ENCODE data around the gene SMCO2.

DNA sequence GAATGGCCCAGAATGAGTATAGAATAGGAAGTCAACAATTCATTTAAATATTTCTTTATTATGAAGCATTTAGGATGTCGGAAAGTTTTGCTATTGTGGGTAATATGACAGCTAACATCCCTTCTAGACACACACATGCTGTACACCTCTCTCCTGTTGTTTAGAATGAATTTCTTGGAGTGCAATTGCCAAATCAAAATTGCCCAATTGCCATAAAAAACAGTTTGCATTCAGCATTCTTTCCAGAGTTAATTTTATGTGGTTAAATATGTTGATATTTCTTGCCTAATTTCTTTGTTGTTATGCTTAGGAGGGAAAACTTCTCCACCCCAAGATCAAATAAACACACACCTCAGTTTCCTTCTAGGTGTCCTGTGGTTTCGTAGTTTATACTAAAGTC is 16.9 kb upstream of the SMCO2 start:
- TF ChIP-seq, protein P1, sequence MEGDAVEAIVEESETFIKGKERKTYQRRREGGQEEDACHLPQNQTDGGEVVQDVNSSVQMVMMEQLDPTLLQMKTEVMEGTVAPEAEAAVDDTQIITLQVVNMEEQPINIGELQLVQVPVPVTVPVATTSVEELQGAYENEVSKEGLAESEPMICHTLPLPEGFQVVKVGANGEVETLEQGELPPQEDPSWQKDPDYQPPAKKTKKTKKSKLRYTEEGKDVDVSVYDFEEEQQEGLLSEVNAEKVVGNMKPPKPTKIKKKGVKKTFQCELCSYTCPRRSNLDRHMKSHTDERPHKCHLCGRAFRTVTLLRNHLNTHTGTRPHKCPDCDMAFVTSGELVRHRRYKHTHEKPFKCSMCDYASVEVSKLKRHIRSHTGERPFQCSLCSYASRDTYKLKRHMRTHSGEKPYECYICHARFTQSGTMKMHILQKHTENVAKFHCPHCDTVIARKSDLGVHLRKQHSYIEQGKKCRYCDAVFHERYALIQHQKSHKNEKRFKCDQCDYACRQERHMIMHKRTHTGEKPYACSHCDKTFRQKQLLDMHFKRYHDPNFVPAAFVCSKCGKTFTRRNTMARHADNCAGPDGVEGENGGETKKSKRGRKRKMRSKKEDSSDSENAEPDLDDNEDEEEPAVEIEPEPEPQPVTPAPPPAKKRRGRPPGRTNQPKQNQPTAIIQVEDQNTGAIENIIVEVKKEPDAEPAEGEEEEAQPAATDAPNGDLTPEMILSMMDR (IDR thresholded peaks at IDR 0.05; ENCODE audit: low read depth, low read length, missing input control), result no peak
- TF ChIP-seq, protein P2, sequence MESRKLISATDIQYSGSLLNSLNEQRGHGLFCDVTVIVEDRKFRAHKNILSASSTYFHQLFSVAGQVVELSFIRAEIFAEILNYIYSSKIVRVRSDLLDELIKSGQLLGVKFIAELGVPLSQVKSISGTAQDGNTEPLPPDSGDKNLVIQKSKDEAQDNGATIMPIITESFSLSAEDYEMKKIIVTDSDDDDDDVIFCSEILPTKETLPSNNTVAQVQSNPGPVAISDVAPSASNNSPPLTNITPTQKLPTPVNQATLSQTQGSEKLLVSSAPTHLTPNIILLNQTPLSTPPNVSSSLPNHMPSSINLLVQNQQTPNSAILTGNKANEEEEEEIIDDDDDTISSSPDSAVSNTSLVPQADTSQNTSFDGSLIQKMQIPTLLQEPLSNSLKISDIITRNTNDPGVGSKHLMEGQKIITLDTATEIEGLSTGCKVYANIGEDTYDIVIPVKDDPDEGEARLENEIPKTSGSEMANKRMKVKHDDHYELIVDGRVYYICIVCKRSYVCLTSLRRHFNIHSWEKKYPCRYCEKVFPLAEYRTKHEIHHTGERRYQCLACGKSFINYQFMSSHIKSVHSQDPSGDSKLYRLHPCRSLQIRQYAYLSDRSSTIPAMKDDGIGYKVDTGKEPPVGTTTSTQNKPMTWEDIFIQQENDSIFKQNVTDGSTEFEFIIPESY (IDR thresholded peaks at IDR 0.05), result no peak
- TF ChIP-seq SP1 (IDR thresholded peaks at IDR 0.05) (no peak), RAD21 (IDR thresholded peaks at IDR 0.05) (no peak), YY1 (IDR thresholded peaks at IDR 0.05) (no peak), TAF1 (conservative IDR thresholded peaks at IDR 0.05) (no peak), GABPA (IDR thresholded peaks at IDR 0.05 in 1 of 2, conservative IDR thresholded peaks at IDR 0.05 in 1 of 2) (no peak), FOXA1 (IDR thresholded peaks at IDR 0.05) (no peak), JUND (IDR thresholded peaks at IDR 0.05) (no peak)
- TF ChIP-seq, protein P3, sequence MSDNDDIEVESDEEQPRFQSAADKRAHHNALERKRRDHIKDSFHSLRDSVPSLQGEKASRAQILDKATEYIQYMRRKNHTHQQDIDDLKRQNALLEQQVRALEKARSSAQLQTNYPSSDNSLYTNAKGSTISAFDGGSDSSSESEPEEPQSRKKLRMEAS (IDR thresholded peaks at IDR 0.05), result no peak
- TF ChIP-seq, protein P4, sequence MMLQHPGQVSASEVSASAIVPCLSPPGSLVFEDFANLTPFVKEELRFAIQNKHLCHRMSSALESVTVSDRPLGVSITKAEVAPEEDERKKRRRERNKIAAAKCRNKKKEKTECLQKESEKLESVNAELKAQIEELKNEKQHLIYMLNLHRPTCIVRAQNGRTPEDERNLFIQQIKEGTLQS (IDR thresholded peaks at IDR 0.05), result no peak
- TF ChIP-seq, protein P5, sequence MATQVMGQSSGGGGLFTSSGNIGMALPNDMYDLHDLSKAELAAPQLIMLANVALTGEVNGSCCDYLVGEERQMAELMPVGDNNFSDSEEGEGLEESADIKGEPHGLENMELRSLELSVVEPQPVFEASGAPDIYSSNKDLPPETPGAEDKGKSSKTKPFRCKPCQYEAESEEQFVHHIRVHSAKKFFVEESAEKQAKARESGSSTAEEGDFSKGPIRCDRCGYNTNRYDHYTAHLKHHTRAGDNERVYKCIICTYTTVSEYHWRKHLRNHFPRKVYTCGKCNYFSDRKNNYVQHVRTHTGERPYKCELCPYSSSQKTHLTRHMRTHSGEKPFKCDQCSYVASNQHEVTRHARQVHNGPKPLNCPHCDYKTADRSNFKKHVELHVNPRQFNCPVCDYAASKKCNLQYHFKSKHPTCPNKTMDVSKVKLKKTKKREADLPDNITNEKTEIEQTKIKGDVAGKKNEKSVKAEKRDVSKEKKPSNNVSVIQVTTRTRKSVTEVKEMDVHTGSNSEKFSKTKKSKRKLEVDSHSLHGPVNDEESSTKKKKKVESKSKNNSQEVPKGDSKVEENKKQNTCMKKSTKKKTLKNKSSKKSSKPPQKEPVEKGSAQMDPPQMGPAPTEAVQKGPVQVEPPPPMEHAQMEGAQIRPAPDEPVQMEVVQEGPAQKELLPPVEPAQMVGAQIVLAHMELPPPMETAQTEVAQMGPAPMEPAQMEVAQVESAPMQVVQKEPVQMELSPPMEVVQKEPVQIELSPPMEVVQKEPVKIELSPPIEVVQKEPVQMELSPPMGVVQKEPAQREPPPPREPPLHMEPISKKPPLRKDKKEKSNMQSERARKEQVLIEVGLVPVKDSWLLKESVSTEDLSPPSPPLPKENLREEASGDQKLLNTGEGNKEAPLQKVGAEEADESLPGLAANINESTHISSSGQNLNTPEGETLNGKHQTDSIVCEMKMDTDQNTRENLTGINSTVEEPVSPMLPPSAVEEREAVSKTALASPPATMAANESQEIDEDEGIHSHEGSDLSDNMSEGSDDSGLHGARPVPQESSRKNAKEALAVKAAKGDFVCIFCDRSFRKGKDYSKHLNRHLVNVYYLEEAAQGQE (IDR thresholded peaks at IDR 0.05), result no peak

Measured in liver (tissue), 3 donors.